SH-SY5Y (cell line): ENCODE measurements around the gene CROT.

Experiments used
- GATA2 ChIP-seq: IDR thresholded peaks from 2 replicates; pipeline ENCODE4 v1.6.1; 2011; ENCODE audit warnings: mild to moderate bottlenecking, low read depth, low read length
- GATA3 ChIP-seq: IDR thresholded peaks from 2 replicates; pipeline ENCODE4 v1.6.1; 2011; ENCODE audit warnings: low read depth, mild to moderate bottlenecking, low read length, moderate library complexity

The CROT gene

DNA sequence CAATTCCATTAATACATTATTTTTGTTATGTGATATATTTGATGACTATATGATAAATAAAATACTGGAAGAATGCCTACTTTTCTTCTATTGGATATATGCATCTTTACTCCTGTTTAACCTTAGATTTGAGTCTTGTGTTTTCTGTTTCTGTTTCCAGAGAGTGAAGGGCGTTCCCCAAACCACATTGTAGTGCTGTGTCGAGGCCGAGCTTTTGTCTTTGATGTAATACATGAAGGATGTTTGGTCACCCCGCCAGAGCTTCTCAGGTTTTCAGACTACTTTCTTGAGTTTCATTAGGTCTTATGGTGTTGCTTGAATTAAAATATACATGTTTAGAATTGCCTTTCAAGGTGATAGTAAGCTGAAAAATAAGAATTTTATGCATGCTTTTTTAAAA, 23.8 kb downstream of the CROT start:
- TF ChIP-seq GATA3 (no peak), GATA2 (no peak)

DNA sequence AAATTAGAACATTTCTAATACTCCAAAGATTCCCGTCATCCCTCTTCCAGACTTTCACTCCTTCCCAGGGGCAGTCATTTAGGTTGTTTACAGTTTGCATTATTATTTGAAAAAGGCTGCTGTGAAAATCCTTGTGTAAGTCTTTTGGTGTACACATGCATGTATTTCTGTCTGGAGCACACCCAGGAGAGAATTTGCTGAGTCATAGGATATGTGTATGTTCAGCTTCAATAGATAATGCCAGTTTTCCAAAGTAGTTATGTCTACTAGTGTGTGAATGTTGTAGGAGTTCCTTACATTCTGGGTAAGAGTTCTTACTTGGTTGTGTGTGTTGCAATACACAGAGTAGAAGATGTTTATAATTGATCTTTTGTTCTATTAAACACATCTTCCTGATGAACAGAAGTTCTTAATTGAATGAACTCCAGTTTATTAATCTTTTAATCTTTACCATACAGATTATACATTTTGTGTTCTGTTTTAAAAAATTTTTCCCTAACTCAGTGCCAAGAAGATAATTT, 25.3 kb downstream of the CROT start:
- TF ChIP-seq GATA3 (no peak), GATA2 (no peak)

DNA sequence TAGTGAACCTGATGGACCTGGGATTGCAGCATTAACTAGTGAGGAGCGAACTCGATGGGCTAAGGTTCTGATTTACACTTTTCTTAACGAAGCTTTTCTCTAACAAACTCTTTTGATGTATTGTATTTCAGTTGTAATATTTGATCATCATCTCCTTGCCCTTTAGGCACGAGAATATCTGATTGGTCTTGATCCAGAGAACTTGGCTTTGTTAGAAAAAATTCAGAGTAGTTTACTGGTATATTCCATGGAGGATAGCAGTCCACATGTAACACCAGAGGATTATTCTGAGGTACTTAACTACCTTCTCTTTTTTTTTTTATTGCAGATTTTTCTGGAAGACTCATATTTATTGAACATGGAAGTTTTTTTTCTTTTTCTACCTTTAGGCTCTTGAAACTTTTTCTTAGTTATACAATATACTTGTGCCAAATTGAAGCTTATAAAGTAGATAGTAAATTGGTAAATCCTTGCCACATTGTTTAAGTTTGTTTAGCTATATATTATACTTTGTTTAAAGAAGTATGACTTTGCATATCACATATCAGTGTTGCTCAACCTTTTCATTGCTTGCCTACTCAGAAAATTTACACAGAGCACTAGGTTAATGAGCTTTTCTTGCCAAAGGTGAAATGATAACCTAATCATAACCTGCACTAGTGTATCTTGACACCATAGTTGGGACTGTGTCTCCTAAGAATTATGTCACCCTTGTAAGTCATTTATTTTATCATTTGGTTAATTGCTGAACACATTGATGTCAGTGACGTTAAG, 30.4 kb downstream of the CROT start:
- no peak for TF ChIP-seq GATA2
- TF ChIP-seq GATA3 = no peak

DNA sequence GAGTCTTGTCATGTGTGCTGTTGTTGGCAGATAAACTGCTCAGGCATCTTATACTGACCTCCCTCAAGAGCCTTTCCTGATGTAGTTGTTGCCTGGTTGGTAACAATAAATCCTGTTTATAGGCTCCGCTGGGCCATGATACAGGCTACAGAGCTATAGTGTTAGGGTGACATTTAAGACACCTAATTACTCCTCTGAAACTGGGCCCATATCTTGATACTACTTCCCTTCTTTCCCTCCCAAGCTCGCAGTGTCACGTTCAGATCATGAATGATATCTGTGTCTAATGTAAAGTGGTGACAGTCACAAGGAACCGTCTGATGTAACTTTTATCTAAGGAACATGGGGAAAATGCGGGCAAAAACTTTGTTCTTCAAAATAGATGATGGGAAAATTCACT, 35.4 kb downstream of the CROT start:
- no peak for TF ChIP-seq GATA3
- no peak for TF ChIP-seq GATA2

DNA sequence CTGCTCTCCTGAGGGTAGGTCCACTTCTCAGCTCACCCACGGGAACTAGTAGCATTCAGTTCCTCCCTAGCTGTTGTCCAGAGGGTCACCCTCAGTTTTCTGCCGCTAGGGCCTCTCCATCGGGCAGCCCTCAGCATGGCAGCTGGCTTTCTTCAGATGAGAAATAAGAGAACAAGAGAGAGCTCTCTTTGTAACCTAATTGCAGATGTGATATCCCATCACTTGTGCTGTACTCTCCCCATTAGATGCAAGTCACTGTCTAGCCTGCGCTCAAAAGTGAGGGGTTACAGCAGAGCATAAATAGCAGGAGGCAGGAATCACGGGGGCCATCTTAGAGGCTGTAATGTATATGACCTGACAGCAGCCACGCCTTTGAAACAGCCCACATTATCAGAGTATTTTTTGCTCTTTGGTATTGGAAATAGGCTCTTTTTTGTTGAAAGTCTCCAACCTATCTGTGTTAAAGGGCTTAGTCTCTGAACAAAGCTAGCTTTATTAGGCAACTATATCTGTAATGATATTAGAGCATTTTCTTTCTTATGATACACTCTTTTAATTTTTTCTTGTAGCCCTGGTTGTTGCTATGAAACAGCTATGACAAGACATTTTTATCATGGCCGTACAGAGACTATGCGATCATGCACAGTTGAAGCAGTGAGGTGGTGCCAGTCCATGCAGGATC, 45.7 kb downstream of the CROT start:
- TF ChIP-seq GATA3 = no peak
- TF ChIP-seq GATA2 = no peak

DNA sequence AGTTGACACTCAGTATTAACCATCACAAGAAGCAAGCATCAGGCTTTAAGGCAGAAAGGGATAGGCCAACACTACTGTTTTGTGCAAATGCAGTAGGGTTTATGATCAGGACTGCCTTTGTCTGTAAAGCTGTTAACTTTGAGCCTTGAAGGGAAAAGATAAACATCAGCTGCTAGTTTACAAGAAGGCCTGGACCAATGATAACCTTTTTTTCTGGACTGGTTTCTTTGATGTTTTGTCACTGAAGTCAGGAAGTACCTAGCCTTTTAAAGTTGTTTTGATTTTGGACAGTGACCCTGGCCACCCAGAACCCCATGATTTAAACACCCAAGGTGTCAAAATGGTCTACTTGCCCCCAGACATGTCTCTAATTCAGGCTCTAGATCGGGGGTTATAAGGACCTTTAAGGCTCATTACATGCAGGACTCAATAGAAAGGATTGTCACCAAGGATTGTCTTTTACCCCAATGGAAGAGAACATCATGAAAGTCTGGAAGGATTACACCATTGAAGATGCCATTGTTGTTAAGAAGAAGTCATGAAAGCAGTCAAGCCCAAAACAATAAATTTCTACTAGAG, 50.1 kb downstream of the CROT start:
- TF ChIP-seq GATA3 = no peak
- no peak for TF ChIP-seq GATA2

DNA sequence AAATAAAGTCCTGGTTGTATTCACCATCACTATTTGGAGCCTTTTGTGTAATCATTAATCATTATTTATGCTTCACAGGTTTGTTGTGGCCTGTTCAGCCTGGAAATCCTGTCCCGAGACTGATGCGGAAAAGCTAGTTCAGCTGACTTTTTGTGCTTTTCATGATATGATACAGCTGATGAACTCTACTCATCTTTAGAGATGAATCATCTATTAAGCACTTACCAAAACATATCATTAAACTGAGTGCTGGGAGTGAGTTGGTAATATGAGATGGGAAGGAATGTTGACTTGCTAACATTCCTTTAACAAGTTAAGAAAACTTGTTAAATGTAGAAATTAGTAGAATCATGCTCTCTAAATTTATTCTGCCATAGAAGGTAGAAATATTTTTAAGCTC, 53.0 kb downstream of the CROT start:
- TF ChIP-seq GATA3 (no peak), GATA2 (no peak)

DNA sequence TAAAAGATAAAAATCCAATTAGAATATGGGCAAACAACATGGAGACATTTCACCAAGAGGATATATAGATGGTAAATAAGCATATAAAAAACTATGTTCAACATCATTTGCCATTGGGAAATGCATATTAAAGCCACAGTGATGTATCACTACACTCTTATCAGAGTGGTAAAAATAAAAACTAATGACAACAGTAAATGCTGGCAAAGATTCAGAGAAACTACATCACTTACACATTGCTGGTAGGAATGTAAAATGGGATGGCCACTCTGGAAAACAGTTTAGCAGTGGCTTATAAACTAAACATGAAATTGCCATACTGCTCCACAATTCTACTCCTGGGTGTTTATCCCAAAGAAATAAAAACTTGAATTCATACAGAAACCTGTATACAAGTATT, 59.2 kb downstream of the CROT start:
- no peak for TF ChIP-seq GATA3
- TF ChIP-seq GATA2 = no peak

DNA sequence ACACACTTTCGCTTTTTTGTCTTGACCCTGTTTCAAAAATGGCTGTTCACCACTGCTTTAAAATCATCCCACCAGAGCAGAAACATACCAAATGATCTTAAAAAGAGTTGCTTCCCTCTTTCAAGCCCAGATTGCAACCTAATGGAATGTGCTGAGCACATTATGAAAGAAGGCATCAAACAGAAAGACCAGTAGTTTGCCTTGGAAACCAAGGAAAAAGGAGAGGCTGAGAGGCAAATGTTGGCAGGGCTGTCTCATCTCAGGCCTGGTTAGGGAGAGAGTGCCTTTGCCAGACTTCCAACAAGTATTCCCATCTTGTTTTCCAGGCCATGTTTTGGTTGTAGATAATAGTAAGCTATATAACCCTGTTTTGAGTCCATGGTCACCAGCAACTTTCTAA, 65.7 kb downstream of the CROT start:
- TF ChIP-seq GATA3 (no peak), GATA2 (no peak)

DNA sequence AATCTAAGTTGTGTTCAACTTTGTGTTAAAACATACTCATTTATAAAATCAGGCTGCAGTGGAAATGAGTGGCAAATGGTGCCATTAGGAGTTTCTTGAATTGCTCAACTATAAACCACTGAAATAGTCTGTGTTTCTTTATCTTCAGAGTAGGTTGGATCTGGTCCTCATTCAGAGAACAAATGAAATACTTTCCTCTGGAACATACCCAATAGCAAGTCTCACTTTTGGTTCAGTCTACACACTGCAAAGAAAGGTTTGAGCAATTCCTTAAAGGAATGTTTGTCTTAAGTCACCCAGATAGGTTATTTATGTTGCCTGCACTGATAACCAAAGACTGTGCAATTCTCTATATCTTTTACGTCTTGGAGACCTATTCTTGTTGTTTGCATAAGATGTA, 67.6 kb downstream of the CROT start:
- TF ChIP-seq GATA2 (no peak), GATA3 (no peak)

DNA sequence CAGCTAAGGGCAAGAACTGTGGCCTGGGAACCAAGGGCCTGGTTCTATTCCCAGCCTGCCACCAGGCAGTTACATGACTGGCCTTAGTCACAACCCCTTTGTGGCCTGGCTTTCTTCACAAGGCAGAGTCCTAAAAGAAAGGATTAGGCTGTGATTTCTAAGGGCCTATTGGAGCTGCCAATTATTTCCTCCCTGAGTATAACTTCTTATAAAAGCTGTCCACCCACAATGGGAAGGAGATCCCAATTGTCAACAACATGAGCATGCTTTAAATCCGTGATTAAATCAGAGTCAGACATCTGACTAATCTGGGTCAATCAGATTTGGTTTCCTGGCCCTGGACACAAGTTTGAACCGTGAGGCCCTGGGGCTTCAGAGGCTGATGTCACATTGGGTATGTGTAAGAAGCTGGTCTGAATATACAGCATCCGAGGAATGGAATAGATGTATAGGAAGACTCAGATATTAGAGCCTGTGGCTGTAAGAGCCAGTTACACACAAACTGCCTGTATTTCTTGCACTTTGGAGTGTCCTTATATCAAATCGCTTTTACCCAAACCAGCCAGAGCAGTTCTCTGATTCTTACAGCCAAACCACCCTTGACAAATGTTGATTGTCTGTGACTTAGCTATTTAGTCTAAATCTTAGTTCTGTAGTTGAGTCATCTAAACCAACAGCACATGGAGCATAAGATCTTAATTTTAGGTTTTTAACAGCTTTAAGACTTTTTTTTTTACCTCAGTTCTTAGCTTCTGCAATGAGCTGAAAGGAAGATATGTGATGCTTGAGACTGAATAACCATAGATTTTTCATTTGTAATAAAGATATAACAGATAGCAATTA, 68.7 kb downstream of the CROT start:
- no peak for TF ChIP-seq GATA3
- TF ChIP-seq GATA2 = peak; percentile 43; the same call in 1 of the 2 replicates

DNA sequence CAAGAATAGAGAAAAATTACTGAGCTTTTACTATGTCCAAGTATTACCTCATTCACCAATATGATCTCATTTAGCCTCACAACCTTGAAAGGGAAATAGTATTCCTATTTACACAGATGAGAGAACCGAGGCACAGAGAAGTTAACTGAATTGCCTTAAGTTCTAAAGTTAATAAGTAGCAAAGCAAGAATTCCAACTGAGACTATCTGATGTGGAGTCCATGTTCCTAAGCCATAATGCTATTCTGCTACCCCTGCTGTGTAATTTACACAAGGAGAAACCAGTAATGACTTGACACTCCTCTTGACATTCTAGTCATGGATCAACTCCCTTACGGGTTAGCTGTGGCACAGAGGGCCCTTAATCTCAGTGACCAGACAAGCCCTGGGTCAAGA, 69.3 kb downstream of the CROT start:
- TF ChIP-seq GATA3 = no peak
- TF ChIP-seq GATA2 = no peak

DNA sequence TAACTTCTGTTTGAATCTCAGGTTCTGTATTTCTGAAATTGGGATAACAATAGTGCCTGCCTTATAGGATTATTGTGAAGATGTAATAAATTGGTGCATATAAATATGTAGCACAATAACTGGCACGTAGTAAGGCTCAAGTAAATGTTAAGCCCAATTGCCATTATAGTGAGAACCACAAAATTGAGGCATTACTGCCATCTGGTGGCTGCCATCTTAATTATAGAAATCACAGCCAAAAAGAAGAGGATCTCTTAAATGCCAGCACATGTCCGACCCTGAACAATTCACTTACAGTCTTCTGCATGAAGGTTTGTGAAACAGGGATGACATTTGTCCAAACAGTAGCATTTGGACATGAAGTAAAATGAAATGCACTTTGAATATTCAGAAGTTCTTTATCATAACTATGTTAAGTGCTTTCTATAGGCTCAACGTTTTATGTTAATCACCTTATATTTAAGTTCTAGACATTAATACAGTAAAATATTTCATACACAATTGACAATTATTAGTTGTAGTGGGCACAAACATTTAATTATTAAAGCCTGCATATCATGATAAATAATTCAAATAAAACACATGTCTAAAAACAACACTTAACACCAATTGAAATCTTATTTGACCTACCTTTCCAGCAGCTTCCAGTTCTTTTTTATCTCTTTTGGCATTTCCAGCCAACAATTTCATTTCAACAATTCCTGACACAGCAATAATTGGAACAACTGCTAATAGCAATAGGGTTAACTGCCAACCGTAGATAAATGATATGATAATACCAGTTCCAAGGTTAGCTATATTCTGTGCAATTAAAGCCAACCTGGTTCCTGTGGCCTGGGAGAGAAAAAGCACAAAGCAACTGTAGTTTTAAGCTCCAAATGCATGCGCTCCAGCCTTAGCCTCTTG, 71.5 kb downstream of the CROT start:
- no peak for TF ChIP-seq GATA2
